ENCODE measurements around the gene MCM3.

DNA sequence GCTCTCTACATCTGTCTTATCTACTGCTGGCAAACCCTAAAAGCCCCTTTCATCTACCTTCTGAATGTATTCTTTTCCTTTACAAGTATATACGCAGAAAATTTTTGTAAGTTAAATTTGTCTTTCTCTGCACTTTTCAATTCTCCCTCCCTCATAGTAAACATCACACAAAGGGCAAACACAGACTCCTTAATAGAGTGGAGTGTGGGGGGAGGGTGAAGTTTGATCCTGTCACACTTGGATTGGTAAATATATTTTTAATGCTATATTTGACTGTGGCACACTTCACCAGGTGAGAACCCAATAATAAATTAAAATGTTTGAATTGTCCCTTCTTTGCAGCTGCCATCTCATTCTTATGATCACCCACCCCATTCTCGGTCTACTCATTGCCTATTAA lies 44.2 kb upstream of the MCM3 start:
- TF ChIP-seq CTCF (IDR thresholded peaks at IDR 0.05) = no peak
- no peak for TF ChIP-seq TEAD4 (IDR thresholded peaks at IDR 0.05; ENCODE audit: borderline replicate concordance, insufficient read depth)
- TF ChIP-seq EZH2phosphoT487 (IDR thresholded peaks at IDR 0.05; ENCODE audit: borderline replicate concordance, low read depth) = no peak
- TF ChIP-seq, protein P1, sequence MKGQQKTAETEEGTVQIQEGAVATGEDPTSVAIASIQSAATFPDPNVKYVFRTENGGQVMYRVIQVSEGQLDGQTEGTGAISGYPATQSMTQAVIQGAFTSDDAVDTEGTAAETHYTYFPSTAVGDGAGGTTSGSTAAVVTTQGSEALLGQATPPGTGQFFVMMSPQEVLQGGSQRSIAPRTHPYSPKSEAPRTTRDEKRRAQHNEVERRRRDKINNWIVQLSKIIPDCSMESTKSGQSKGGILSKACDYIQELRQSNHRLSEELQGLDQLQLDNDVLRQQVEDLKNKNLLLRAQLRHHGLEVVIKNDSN (IDR thresholded peaks at IDR 0.05; ENCODE audit: borderline replicate concordance, low read depth) = no peak
- TF ChIP-seq, protein P2, sequence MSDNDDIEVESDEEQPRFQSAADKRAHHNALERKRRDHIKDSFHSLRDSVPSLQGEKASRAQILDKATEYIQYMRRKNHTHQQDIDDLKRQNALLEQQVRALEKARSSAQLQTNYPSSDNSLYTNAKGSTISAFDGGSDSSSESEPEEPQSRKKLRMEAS (IDR thresholded peaks at IDR 0.05; ENCODE audit: low read depth) = no peak
- no peak for TF ChIP-seq RAD21 (IDR thresholded peaks at IDR 0.05; ENCODE audit: low read length)
- no peak for TF ChIP-seq IRF3 (IDR thresholded peaks at IDR 0.05; ENCODE audit: low read depth, low read length)

All from SK-N-SH (cell line).